Measurements from ENCODE around the gene SCAF1.

The SCAF1 gene, protein sequence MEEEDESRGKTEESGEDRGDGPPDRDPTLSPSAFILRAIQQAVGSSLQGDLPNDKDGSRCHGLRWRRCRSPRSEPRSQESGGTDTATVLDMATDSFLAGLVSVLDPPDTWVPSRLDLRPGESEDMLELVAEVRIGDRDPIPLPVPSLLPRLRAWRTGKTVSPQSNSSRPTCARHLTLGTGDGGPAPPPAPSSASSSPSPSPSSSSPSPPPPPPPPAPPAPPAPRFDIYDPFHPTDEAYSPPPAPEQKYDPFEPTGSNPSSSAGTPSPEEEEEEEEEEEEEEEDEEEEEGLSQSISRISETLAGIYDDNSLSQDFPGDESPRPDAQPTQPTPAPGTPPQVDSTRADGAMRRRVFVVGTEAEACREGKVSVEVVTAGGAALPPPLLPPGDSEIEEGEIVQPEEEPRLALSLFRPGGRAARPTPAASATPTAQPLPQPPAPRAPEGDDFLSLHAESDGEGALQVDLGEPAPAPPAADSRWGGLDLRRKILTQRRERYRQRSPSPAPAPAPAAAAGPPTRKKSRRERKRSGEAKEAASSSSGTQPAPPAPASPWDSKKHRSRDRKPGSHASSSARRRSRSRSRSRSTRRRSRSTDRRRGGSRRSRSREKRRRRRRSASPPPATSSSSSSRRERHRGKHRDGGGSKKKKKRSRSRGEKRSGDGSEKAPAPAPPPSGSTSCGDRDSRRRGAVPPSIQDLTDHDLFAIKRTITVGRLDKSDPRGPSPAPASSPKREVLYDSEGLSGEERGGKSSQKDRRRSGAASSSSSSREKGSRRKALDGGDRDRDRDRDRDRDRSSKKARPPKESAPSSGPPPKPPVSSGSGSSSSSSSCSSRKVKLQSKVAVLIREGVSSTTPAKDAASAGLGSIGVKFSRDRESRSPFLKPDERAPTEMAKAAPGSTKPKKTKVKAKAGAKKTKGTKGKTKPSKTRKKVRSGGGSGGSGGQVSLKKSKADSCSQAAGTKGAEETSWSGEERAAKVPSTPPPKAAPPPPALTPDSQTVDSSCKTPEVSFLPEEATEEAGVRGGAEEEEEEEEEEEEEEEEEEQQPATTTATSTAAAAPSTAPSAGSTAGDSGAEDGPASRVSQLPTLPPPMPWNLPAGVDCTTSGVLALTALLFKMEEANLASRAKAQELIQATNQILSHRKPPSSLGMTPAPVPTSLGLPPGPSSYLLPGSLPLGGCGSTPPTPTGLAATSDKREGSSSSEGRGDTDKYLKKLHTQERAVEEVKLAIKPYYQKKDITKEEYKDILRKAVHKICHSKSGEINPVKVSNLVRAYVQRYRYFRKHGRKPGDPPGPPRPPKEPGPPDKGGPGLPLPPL

DNA sequence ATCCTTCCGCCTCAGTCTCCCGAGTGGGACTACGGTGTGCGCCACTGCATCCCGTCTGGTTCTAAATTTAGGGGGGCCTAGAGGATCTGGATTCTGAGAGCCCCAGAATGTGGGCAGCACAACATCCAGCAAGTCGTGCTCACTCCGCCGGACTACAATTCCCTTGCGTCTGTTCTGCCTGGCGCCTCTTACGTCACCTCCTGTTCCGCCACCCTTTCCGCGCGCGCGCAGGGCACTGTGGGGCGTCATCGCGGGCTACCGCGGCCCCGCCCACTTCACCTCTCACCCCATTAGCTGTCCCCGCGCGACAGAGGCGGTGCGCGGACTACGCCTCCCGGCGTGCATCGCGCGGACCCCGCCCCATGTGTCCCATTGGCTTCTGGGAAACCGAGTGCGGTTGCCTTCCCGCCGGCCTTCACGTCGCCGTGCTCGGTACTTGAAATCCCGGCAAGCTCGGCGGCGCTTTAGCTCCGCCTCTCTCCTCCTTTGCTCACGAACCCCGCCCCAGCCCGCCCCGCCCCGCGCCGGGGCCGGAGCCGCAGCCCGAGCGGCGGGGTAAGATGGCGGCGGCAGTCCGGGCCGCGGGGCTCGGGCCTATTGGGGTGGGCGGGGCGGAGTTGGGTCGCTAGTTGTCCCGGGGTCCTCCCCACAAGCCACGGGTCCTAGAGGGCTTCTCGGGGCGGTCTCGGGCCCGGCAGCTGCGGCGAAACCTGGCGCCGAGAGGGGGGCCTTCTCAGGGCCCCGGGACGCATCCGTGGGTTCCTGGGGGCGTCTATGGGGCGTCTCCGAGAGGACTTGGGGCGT is at the start of gene SCAF1:
SCAF1 (plus strand) TSS at position 522 of the 804 bp plus-strand sequence. CDS start 2,818 bp downstream, outside the sequence.
- in situ Hi-C loops (cut with HindIII; ENCODE audit: low sequenced_read_pairs): no loop called here
- TF ChIP-seq, protein P1, sequence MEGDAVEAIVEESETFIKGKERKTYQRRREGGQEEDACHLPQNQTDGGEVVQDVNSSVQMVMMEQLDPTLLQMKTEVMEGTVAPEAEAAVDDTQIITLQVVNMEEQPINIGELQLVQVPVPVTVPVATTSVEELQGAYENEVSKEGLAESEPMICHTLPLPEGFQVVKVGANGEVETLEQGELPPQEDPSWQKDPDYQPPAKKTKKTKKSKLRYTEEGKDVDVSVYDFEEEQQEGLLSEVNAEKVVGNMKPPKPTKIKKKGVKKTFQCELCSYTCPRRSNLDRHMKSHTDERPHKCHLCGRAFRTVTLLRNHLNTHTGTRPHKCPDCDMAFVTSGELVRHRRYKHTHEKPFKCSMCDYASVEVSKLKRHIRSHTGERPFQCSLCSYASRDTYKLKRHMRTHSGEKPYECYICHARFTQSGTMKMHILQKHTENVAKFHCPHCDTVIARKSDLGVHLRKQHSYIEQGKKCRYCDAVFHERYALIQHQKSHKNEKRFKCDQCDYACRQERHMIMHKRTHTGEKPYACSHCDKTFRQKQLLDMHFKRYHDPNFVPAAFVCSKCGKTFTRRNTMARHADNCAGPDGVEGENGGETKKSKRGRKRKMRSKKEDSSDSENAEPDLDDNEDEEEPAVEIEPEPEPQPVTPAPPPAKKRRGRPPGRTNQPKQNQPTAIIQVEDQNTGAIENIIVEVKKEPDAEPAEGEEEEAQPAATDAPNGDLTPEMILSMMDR (IDR thresholded peaks at IDR 0.05; ENCODE audit: low read depth, low read length): no peak
- peak within 1 kb of the TSS; percentile 95 for H3K4me3 ChIP-seq (ENCODE audit: low read depth, low read length)
- DNase-seq (ENCODE audit: low read depth, low spot score): peak; percentile 100

DNA sequence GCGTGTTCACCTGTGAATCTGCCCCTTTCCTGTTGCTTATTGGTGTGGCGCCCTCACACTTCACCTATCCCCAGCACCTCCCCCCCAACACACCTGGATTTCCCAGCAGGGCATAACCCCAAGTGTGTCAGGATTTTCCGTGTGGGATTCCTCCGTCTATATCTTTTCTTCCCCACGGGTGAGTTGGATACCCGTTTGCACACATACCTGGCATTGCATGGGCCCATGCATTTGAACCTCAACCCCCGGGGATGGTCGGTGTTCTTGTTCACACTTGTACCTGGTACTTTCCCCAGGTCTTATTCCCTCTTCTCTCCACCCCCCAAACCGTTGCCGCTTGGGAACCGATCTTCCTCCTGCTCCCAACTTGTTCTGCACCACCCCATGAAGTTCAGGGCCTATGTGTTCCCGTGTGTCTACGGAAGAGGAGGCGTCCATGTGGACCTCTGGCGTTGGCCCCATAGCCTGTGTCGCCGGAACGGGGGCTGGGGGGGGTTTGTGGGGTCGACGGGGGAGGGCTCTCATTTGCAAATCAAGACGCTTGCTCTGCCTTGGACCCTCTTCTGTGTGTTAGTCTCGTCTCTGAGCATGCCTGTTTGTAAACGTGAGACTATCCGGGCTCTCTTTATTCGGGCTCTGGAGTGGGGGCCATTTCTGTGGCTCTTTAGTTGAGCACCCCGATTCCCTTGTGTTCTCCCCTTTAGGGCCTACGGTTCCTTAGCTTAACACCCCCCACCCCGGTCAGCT is 49.4 kb upstream of the SCAF1 start:
- no peak for DNase-seq (ENCODE audit: low read depth, low spot score)
- in situ Hi-C loops (cut with HindIII; ENCODE audit: low sequenced_read_pairs): no loop called here
- H3K4me3 ChIP-seq (ENCODE audit: low read depth, low read length): peak overlapping the region; percentile 82
- TF ChIP-seq, protein P1 (IDR thresholded peaks at IDR 0.05; ENCODE audit: low read depth, low read length): no peak

DNA sequence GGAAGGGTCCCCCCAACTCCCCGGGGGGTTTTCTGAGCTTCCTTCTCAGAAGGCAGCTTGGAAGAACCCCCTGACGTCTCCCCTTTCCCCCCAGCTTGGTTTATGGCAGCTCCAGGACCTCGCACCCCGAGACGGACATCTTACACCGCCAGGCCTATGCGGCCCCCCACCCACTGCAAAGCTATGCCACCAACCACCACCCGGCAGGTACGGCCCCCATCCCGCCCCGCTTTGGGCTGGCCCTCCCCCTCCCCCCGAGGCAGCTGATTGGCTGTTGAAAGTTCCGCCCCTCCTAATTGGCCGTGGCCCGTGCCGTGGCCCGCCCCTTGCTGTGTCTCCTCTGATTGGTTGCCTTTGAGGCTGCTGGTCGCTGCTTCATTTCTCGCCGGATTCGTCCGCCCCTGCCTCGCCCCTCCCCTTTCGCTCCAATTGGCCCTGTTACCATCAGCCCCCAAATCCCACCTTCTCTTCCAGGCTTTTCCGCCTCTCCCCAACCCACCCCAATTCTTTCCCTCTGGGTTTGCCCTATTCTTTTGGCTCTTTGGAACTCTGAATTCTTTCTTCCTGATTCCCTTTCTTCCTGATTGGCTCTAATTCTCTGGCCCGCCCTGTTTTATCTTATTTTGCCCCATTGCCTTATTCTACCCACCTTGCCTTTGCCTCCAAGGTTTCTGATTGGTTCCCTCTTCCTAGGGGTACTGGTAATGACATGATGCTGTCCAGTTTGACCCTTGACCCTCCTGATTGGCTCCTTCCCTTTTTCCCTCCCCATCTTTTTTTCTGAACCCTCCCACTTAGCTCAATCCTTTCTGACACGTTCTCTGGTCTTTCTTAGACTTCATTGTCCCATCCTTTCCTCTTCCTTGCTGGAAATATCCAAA is 48.5 kb upstream of the SCAF1 start:
- peak overlapping the region; percentile 82 for H3K4me3 ChIP-seq (ENCODE audit: low read depth, low read length)
- in situ Hi-C loops (cut with HindIII; ENCODE audit: low sequenced_read_pairs): no loop called here
- TF ChIP-seq, protein P1 (IDR thresholded peaks at IDR 0.05; ENCODE audit: low read depth, low read length): no peak
- DNase-seq (ENCODE audit: low read depth, low spot score): peak; percentile 91

DNA sequence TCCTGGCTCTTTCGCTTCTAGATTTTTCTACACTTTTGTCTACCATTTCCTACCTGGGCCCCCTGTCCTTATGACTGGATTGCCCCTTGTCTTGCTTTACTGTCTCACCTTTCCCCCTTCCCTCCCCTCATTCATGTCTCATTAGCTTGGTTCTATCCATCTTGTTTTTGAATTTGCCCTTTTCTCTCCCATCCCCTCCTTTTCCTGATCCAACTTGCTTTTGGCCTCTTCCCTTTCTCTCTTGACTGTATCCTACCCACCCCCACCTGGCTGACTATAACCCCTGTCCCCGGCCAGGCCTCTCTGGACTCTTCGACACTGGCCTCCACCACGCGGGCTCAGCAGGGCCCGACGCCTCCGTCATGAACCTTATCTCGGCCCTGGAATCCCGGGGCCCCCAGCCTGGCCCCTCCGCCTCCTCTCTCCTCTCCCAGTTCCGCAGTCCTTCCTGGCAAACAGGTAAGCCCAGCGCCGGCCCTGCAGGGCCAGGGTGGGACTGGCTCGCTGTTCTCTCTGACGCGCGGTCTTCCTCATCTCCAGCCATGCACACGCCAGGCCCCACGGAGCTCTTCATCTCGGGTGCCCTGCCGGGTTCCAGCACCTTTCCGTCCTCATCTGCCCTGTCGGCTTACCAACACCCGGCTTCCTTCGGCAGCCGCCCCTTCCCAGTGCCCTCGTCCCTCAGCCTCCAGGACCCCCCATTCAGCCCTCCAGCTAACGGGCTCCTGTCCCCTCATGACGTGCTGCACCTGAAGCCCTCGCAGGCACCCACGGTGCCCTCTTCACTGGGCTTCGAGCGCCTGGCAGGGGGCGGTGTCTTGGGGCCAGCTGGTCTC is 47.6 kb upstream of the SCAF1 start:
- TF ChIP-seq, protein P1 (IDR thresholded peaks at IDR 0.05; ENCODE audit: low read depth, low read length): no peak
- in situ Hi-C loops (cut with HindIII; ENCODE audit: low sequenced_read_pairs): no loop called here
- DNase-seq (ENCODE audit: low read depth, low spot score): no peak
- no peak overlapping the region for H3K4me3 ChIP-seq (ENCODE audit: low read depth, low read length)

Data from astrocyte of the spinal cord (primary cell).